HG03520 (cell line): ENCODE results near the gene CLEC4G.
"Not testable (repeated sequence)": the region's sequence is repeated elsewhere in the genome, so short reads cannot be mapped to it uniquely, and the experiment has no call there.

Experiments used
- ATAC-seq: cut with Tn5 transposase; IDR thresholded peaks from one replicate; pipeline ENCODE4 v1.9.1; 2021; ENCODE audit warnings: mild to moderate bottlenecking, moderate library complexity; ENCODE audit not compliant: unreplicated experiment

Gene CLEC4G

DNA sequence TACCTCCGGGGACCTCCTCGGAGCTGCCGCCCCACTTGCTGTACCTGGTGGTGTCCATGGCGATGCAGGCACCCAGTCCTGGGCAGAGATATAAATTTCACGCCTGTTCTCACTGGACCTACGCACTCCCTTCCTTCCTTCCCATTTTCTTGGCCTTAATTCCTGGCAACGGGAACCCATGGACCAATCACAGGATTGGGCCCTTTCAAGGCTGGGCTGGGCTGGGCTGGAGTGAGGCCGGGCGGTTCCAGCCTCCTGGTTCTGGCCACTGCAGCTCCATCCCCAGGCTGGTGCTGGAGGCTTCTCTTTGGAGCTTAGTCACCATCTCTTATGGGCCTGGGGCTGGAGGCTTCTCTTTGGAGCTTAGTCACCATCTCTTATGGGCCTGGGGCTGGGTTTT is at the start of gene CLEC4G:
TSS of gene CLEC4G (minus strand) at position 66 of the 400 bp plus-strand sequence. CDS start at position 58, 8 bp downstream.
- no peak for ATAC-seq

DNA sequence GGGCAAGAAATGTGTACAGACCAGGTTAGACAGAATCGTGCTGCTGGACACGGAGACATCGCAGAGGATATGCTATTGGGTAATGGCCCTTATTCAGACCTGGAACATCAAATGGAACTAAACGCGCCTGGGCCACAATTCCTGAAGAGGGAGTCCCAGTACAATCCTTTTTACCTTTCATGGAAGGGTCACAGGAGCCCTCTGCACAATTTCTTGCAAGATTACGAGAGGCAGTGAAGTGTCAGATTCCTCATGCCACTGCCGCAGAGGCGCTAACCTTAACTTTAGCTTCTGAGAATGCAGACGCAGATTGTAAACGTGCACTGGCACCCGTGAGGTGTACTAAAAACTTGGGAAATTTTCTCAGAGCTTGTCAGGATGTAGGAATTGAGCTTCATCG is 49.2 kb upstream of the CLEC4G start:
- no peak for ATAC-seq

GRCh38 chr19:7779631-7780486 is 47.9 kb upstream of the CLEC4G start:
- no peak for ATAC-seq

DNA sequence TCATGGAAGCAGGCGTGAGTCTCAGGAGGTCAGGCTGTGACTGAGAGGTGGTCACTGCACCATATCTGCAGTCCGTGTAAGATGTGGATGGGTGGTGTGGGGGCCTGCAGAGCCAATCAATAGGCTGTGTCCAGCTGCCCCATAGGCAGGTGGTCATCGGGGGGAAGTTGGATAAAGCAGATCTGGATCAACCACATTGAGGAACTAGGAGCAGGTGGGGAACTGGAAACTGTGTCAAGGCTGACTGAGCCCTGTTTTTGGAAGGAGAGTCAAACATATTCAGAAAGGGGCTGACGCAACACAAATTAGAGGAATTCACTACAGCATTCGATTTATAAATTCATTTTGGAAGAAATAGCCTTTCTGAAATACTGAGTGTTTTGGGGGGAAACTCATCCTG is 46.2 kb upstream of the CLEC4G start:
- no peak for ATAC-seq

DNA sequence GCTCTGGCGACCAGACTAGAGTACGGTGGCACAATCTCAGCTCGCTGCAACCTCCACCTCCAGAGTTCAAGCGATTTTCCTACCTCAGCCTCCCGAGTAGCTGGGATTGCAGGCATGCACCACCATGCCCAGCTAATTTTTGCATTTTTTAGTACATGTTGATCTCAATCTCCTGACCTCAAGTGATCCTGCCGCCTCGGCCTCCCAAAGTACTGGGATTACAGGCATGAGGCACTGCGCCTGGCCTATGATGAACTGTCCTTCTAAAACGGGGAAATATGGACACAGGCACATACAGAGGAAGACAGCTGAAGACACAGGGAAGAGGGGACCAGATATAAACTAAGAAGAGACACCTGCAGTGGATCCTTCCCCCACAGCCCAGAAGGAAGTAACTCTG is 43.9 kb upstream of the CLEC4G start:
- ATAC-seq = no peak

DNA sequence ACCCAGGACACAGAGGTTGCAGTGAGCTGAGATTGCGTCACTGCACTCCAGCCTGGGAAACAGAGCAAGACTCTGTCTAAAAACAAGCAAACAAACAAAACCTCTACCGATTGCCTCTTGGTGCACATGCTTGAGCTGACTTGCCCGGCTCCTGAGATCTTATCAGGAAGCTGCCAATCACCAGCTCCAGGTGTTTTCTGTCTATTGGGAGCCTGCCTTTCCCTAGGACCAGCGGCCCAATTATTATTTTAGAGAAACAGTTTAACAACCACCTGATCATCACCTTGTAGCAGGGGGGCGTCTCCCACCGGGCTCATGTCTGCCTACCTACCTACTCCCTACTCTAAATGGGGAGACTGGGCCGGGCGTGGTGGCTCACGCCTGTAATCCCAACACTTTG is 41.9 kb upstream of the CLEC4G start:
- ATAC-seq = no peak

DNA sequence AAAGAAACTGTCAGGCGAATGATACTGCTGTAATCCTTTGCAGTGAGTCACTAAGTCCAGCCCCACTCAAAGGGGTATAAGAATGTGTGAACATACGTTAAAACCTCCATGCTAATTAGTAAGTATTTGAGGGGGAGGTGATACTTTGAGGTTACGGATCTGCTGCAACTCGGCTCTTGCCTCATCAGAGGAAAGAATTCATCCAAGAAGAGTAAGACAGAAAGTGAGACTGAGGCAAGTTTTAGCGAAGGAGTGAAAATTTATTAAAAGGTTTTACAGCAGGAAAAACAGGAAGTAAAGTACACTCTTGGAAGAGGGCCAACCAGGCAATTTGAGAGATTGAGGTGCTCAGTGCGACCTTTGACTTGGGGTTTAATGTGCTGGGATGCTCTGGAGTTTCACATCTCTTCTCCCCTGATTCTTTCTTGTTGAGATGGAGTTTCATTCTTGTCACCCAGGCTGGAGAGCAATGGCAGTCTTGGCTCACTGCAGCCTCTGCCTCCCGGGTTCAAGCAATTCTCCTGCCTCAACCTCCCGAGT is 40.9 kb upstream of the CLEC4G start:
- no peak for ATAC-seq

GRCh38 chr19:7771072-7771471 is 39.2 kb upstream of the CLEC4G start:
- ATAC-seq = no peak

GRCh38 chr19:7769171-7769570 is 37.3 kb upstream of the CLEC4G start:
- ATAC-seq = no peak

- no peak for ATAC-seq
Observed at GRCh38 chr19:7767487-7767886, 35.6 kb upstream of the CLEC4G start.

GRCh38 chr19:7766535-7766934 is 34.6 kb upstream of the CLEC4G start:
- ATAC-seq = no peak

- ATAC-seq = not testable (repeated sequence)
Observed at GRCh38 chr19:7765043-7765442, 33.1 kb upstream of the CLEC4G start.

DNA sequence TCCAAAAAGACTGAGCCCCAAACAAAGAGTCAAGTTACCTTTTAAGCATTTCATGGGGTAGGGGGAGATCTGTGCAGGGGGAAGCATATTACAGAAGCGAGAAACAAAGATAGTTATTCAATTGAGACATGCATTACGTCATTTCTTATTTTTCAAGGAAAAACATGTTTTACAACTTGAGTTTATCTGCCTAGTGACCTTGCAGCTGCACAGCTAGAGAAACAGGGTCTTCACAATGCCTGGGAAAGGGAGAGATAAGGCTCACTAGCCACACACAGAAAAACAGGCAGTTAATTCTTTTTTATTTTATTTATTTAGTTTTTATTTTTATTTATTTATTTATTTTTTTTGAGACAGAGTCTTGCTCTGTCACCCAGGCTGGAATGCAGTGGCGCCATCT is 32.2 kb upstream of the CLEC4G start:
- not testable (repeated sequence) for ATAC-seq

DNA sequence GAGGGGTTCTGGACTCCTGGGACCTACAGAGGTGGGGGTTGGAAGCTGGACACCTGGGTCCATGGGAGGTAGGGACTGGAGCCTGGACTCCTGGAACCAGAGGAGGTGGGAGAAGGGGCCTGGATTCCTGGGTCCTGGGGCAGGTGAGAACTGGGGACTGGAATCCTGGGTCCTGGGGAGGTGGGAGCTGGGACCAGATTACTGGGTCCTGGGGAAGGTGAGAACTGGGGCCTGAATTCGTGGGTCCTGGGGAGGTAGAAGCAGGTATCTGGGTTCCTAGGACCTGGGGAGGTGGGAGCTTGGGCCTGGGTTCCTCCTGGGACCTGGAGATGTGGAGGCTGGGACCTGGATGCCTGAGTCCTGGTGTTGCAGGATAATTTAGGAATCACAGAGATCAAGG is 31.8 kb upstream of the CLEC4G start:
- no peak for ATAC-seq

- ATAC-seq = no peak
Observed at GRCh38 chr19:7762719-7763293, 30.9 kb upstream of the CLEC4G start, which contains the start of gene CLEC4M. Gene CLEC4M (plus strand): TSS chr19:7763243. CDS start chr19:7763267, 24 bp downstream.

- no peak for ATAC-seq
Observed at GRCh38 chr19:7759156-7759555, 27.2 kb upstream of the CLEC4G start.

- ATAC-seq = no peak
Observed at GRCh38 chr19:7757358-7757757, 25.4 kb upstream of the CLEC4G start.

DNA sequence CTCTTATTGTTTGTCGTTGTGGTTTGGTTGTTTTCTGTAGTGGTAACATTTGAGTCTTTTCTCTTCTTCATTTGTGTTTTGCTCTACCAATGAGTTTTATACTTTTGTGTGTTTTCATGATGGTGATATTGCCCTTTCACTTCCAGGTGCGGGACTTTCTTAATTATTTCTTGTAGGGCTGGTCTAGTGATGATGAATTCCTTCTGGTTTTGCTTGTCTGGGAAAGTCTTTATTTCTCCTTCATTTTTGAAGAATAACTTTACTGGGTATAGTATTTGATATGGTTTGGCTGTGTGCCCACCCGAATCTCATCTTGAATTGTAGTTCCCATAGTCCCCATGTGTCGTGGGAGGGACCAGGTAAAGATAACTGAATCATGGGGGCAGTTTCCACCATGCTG is 24.3 kb upstream of the CLEC4G start:
- ATAC-seq = no peak

- no peak for ATAC-seq
Observed at GRCh38 chr19:7751157-7751783, 19.4 kb upstream of the CLEC4G start.

GRCh38 chr19:7748756-7749155 is 16.8 kb upstream of the CLEC4G start:
- ATAC-seq = no peak

- no peak for ATAC-seq
Observed at GRCh38 chr19:7748171-7748570, 16.3 kb upstream of the CLEC4G start.
